ENCODE measurements around the gene PPIE. TPM values are rescaled to one million over a fixed set of nuclear protein-coding genes. Genes with fewer than 3 reads are reported as not detected.
A peak's percentile ranks its signal among the peaks of the same experiment; 100 is the strongest.

PPIE gene
- total RNA-seq, 2 donors from 2014 or later, result 29.0 to 45.9 TPM

- DNase-seq (ENCODE audit: low spot score), result no peak
- intact Hi-C loops (cut with DNase I), result no loop called here
Measured at GRCh38 chr1:39713557-39713956, 25.1 kb upstream of the PPIE start.

- intact Hi-C loops (cut with DNase I), result no loop called here
Measured at GRCh38 chr1:39717809-39718208, 20.9 kb upstream of the PPIE start.

DNA sequence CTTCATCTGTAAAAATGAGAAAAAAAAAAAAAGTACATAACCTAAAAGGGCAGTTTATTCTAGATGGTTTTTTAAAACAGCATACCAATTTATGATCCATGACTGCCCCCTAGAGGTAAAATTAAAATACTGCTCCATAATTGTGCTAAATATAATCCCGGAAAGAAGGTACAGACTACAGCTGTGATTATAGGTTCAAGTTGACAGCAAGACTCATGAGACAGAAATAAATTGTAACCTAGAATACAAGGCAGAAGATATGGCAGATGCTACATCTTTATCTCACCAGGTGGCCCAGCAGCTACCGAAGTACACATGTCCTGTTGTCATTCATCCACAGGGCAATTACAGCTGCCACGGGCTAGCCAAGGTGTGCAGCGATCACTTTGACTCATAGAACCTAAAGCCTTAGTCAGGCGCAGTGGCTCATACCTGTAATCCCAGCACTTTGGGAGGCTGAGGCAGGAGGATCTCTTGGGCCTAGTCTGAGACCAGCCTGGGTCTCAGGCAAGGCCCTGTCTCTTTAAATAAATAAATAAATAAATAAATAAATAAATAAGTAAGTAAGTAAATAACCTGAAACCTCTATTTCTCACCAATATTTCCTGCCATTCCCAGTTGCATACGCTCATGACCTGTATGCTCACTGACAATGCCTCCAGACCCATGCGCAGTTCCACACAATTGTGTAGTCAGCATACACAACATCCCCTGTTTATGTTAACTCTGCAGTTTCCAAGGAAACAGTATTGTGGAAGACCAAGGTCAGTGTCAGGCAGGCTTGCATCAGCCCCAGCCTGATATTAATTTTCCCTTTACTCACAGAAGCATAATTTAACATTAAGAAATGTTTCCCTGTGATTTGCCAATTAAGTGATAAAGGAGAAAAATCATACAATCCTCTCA lies 18.3 kb upstream of the PPIE start:
- intact Hi-C loops (cut with DNase I), result loop anchor here in 1 of 2 donors (10.0 kb wide), 1 partner anchor 116 kb away; no protein-coding TSS in a partner anchor
- no peak for DNase-seq (ENCODE audit: low spot score)

More at GRCh38 chr1:39717809-39718208, 20.9 kb upstream of the PPIE start:
- DNase-seq (ENCODE audit: low spot score), result no peak

GRCh38 chr1:39721664-39722063 lies 17.0 kb upstream of the PPIE start:
- intact Hi-C loops (cut with DNase I), result loop anchor here in 1 of 2 donors (10.0 kb wide), 1 partner anchor 117 kb away; no protein-coding TSS in a partner anchor
- DNase-seq (ENCODE audit: low spot score), result no peak

DNA sequence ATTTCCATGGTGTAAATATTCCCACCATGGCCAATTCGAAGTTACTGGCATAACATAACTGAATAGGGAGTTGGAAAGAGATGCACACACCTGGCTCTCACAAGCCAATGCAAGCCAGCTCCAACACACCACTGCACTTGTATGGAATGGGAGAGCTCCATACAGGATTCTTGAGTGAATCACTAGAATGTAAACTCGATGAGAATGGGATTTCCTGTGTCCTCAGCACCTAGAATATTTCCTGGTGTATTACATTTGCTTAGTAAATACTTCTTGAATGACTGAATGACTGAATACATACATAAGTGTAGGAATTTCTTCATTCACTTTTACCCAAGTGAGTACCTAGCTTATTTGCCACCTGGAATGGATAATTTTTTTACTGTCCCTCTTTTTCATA lies 16.2 kb upstream of the PPIE start:
- intact Hi-C loops (cut with DNase I), result loop anchor here in 1 of 2 donors (10.0 kb wide), 1 partner anchor 118 kb away; no protein-coding TSS in a partner anchor
- no peak for DNase-seq (ENCODE audit: low spot score)

- DNase-seq (ENCODE audit: low spot score), result no peak
- intact Hi-C loops (cut with DNase I), result loop anchor here in 1 of 2 donors (10.0 kb wide), 1 partner anchor 122 kb away; no protein-coding TSS in a partner anchor
Measured at GRCh38 chr1:39726600-39726999, 12.1 kb upstream of the PPIE start.

GRCh38 chr1:39727221-39727931 lies 11.3 kb upstream of the PPIE start:
- DNase-seq (ENCODE audit: low spot score), result no peak
- intact Hi-C loops (cut with DNase I), result loop anchor here in 1 of 2 donors (10.0 kb wide), 1 partner anchor 123 kb away; no protein-coding TSS in a partner anchor

- intact Hi-C loops (cut with DNase I), result loop anchor here in 1 of 2 donors (10.0 kb wide), 1 partner anchor 123 kb away; no protein-coding TSS in a partner anchor
- DNase-seq (ENCODE audit: low spot score), result no peak
Measured at GRCh38 chr1:39727932-39728317, 10.8 kb upstream of the PPIE start.

- DNase-seq (ENCODE audit: low spot score), result no peak
- intact Hi-C loops (cut with DNase I), result loop anchor here in 1 of 2 donors (10.0 kb wide), 1 partner anchor 124 kb away; no protein-coding TSS in a partner anchor
Measured at GRCh38 chr1:39729030-39729429, 9.7 kb upstream of the PPIE start.

- intact Hi-C loops (cut with DNase I), result loop anchor here in 1 of 2 donors (10.0 kb wide), 1 partner anchor 125 kb away; no protein-coding TSS in a partner anchor
- no peak for DNase-seq (ENCODE audit: low spot score)
Measured at GRCh38 chr1:39729842-39730241, 8.8 kb upstream of the PPIE start.

DNA sequence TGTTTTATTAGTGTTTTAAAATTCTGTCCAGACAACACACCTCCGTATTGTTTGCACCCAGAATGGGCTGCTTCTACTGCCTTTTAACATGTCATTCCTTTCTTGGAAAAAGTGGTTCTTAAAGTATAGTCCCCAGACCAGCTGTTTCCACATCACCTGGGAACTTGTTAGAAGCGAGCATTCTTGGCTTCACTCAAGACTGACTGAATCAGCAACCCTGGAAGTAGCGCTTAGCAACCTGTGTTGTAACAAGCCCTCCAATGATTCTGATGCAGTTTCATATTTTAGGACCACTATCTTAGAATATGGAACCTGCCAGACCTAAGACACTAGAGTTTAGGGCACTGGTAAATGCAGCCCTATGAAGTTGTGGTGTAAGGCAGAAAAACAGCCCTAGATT lies 6.0 kb upstream of the PPIE start:
- no peak for DNase-seq (ENCODE audit: low spot score)
- intact Hi-C loops (cut with DNase I), result no loop called here

GRCh38 chr1:39733161-39733560 lies 5.5 kb upstream of the PPIE start:
- no peak for DNase-seq (ENCODE audit: low spot score)
- intact Hi-C loops (cut with DNase I), result no loop called here

DNA sequence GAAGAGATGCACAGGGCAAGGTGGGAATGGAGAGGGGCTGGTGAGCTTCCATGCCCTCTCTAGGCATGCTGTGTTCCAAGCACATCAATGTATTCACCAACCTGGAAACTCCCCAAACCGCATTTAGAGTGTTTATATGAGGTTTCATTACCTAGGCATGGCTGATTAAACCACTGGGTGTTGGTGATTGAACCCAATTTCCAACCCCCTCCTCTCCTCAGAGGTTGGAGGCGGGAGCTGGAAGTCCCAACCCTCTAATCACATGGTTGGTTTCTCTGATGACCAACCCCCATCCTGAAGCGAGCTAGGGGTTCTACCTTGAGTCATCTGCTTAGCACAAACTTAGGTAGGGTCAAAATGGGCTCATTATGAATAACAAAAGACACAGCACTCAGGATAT lies 3.0 kb upstream of the PPIE start:
- no peak for DNase-seq (ENCODE audit: low spot score)
- intact Hi-C loops (cut with DNase I), result no loop called here

- intact Hi-C loops (cut with DNase I), result no loop called here
- DNase-seq (ENCODE audit: low spot score), result no peak
Measured at GRCh38 chr1:39737546-39738169, 1.0 kb upstream of the PPIE start.

- DNase-seq (ENCODE audit: low spot score), result peak; percentile 78
- intact Hi-C loops (cut with DNase I), result no loop called here
Measured at GRCh38 chr1:39745016-39745670, 6.5 kb downstream of the PPIE start.

DNA sequence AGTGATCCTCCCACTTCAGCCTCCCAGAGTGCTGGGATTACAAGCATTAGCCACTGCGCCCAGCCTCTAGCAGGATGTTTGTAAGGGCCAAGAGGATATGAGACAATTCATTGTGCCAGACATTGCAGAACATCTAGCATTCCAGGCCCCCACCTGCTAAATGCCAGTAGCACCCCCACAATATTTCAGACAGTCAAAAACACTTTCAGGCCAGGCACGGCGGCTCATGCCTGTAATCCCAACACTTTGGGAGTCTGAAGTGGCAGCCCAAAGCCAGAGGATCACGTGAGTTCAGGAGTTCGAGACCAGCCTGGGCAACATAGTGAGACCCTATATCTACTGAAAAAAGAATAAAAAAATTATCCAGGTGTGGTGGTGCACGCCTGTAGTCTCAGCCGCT lies 12.9 kb downstream of the PPIE start:
- intact Hi-C loops (cut with DNase I), result no loop called here
- DNase-seq (ENCODE audit: low spot score), result peak; percentile 70

GRCh38 chr1:39752703-39753102 lies 14.0 kb downstream of the PPIE start:
- intact Hi-C loops (cut with DNase I), result no loop called here
- DNase-seq (ENCODE audit: low spot score), result peak; percentile 37

DNA sequence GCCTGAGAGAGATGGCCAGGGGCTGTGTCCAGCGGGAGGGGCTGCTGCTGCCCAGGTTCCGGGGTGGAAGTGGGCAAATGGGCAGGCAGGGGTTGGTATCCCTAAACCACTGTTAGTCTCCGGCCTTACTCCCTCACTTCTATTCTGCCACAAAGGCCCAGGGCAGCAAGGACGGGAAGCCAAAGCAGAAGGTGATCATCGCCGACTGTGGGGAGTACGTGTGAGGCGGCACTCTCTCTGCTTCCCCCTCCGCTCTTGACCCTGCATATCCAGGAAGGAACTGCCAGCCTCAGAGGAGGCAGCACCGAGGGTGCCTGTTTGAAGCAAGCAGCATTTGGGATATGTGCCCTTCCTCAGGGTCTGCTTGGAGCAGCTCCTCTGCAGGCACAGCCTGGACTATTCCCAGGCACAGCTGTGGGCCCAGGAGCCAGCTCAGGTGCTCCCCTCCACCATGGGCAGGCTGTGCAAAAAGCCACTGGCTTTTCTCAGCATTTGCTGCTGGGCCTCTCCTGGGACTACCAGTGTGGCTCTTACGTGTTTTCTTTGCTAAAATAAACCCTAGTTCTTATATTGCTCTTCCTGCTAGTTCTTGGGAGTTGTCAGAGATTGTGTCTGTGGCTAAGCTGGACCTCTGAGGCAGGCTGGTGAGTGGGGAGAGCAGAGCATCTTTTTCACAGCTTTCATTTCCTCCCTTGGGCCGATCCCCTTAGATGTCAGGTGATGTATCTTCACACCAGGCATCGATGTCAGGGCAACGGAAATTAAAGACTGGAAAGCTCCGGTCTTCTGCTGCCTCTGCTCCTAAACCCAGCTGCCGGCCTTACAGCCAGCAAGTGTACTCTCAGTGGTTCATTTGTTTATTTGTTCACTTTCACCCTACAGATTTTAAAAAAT lies 14.7 kb downstream of the PPIE start:
- intact Hi-C loops (cut with DNase I), result no loop called here
- DNase-seq (ENCODE audit: low spot score), result peak; percentile 77
